ENCODE data around the gene USP9X. TPM values are rescaled to one million over a fixed set of nuclear protein-coding genes. Genes with fewer than 3 reads are reported as not detected.

USP9X gene
- total and polyA plus RNA-seq, 9 of the 15 experiments (the other 6 are each of a cell fraction or from before 2014, with no cell fraction given), result 10.9 to 47.8 (median 29.5) TPM

- TF ChIP-seq ETS1 (conservative IDR thresholded peaks at IDR 0.05; ENCODE audit: control insufficient read depth, low read depth, low read length), result no peak
- peak; percentile 53; the same call in 1 of the 2 replicates for TF ChIP-seq CC2D1A (IDR thresholded peaks at IDR 0.05)
- TF ChIP-seq MTA2 (IDR thresholded peaks at IDR 0.05; ENCODE audit: low read depth), result no peak
- TF ChIP-seq ZBTB7A (IDR thresholded peaks at IDR 0.05; ENCODE audit: borderline replicate concordance, control insufficient read depth, low read depth, low read length), result peak; percentile 64; the same call in 1 of the 2 replicates
- no peak for TF ChIP-seq ZNF699 (CRISPR knock-in tag; IDR thresholded peaks at IDR 0.05; ENCODE audit: insufficient replicate concordance)
- no peak for TF ChIP-seq POLR2G (IDR thresholded peaks at IDR 0.05; ENCODE audit: low read depth, low read length)
- TF ChIP-seq RBM25 (IDR thresholded peaks at IDR 0.05; ENCODE audit: low read depth, low read length, severe bottlenecking), result no peak
- no peak for TF ChIP-seq NFIC (IDR thresholded peaks at IDR 0.05)
- no peak for TF ChIP-seq POLR2A (conservative IDR thresholded peaks at IDR 0.05)
- TF ChIP-seq L3MBTL2 (IDR thresholded peaks at IDR 0.05), result no peak
- TF ChIP-seq HNRNPLL (IDR thresholded peaks at IDR 0.05; ENCODE audit: low read depth, low read length, poor library complexity, severe bottlenecking), result no peak
- no peak for TF ChIP-seq CEBPG (CRISPR knock-in tag; IDR thresholded peaks at IDR 0.05)
- TF ChIP-seq CEBPG (tag; conservative IDR thresholded peaks at IDR 0.05 in 1 of 2, IDR thresholded peaks at IDR 0.05 in 1 of 2), result no peak
- no peak for TF ChIP-seq ZNF511 (CRISPR knock-in tag; IDR thresholded peaks at IDR 0.05)
- no peak for TF ChIP-seq SAP30 (IDR thresholded peaks at IDR 0.05; ENCODE audit: borderline replicate concordance, insufficient read depth, low read depth, low read length, poor library complexity, severe bottlenecking)
- TF ChIP-seq ARID2 (IDR thresholded peaks at IDR 0.05), result peak; percentile 18; the same call in 1 of the 2 replicates
- no peak for TF ChIP-seq ARID1B (IDR thresholded peaks at IDR 0.05)
- TF ChIP-seq ZNF778 (CRISPR knock-in tag; IDR thresholded peaks at IDR 0.05), result no peak
- no peak for TF ChIP-seq DMBX1 (CRISPR knock-in tag; IDR thresholded peaks at IDR 0.05; ENCODE audit: borderline replicate concordance)
- no peak for TF ChIP-seq TRIM24 (IDR thresholded peaks at IDR 0.05)
- no peak for TF ChIP-seq ZNF785 (CRISPR knock-in tag; IDR thresholded peaks at IDR 0.05)
- no peak for TF ChIP-seq ZNF282 (CRISPR knock-in tag; IDR thresholded peaks at IDR 0.05)
- TF ChIP-seq TAF15 (IDR thresholded peaks at IDR 0.05; ENCODE audit: low read depth, low read length), result no peak
- no peak for TF ChIP-seq DLX4 (CRISPR knock-in tag; IDR thresholded peaks at IDR 0.05)
These were observed 190.7 kb downstream of the USP9X start (continued) for GRCh38 chrX:41275661-41276609.
